Left cardiac atrium (tissue), 4 donors: Measurements from ENCODE around the gene G2E3. TPM values are rescaled to one million over a fixed set of nuclear protein-coding genes. Genes with fewer than 3 reads are reported as not detected.
A peak's percentile ranks its signal among the peaks of the same experiment; 100 is the strongest.
"Not testable (repeated sequence)": the region's sequence is repeated elsewhere in the genome, so short reads cannot be mapped to it uniquely, and the experiment has no call there.

Source experiments
- ATAC-seq, 2 donors: fragments of 200-7000 bp; cut with Tn5 transposase; one replicate each; pipeline ENCODE4 v1.9.1; 2020; ENCODE audit warnings: mild to moderate bottlenecking in 2 of 2, moderate library complexity in 2 of 2
- DNase-seq: peaks from one replicate; pipeline ENCODE4 v3.0.0-alpha.2; 2020
- intact Hi-C, 2 donors: fragments of 100-400 bp; cut with DNase I; formaldehyde crosslinking; loops; one replicate each; pipeline versions ENCODE4 v1.14.1 to v1.15.1; 2022 to 2023
- total RNA-seq, 2 donors: library from RNA; stranded (reverse); fragmentation: NEBNext Ultra II Directional; extraction: Animal tissue kit (Norgen Biotek cat#: 25700); gene quantifications; one replicate each; pipeline ENCODE4 v1.2.1, GENCODE V29; 2021
- donor health status: DM: no; HTN: yes; CAD: no.
- donor health status: DM: no; HTN: yes; CAD: no; lungs with severe emphysema.
- donor health status: DM: yes; HTN: yes; CAD: no.
- donor health status: Dilated cardiomyopathy.

G2E3 gene
- total RNA-seq, 2 donors from 2014 or later = 11.3 to 12.1 TPM

GRCh38 chr14:30632730-30633129 is 73.8 kb downstream of the G2E3 start:
- DNase-seq = no peak
- ATAC-seq = no peak
- intact Hi-C loops = no loop called here

- intact Hi-C loops = no loop called here
- no peak for ATAC-seq
- no peak for DNase-seq
These were observed 80.0 kb downstream of the G2E3 start for GRCh38 chr14:30638926-30639325.

DNA sequence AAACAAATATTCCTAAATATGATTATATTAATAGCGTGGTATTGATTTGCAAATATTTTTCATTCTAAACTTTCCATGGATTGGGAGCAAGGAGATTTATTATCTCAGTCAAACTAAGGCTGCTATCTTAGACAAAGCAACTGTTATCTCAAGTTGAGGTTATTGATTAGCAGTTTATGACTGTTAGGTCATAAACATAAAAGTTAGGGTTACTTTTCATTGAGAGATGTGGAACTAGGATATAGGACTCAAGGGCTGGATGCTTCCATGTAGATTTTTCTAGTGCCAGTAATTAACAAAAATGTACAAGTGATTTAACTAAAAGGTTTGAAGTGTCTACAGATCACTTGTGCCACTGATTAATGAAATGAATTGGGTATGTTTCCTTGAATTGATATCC is 82.2 kb downstream of the G2E3 start:
- intact Hi-C loops = no loop called here
- ATAC-seq (no peak), DNase-seq (no peak)

DNA sequence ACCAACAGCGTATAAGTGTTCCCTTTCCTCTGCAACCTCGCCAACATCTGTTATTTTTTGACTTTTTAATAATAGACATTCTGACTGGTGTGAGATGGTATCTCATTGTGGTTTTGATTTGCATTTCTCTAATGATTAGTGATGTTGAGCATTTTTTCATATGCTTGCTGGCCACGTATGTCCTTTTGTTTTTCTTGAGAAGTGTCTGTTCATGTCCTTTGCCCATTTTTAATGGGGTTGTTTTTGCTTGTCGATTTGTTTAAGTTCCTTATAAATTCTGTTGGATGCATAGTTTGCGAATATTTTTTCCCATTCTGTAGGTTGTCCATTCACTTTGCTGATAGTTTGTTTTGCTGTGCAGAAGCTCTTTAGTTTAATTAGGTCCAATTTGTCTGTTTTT is 85.5 kb downstream of the G2E3 start:
- intact Hi-C loops, DNase-seq, ATAC-seq: not testable (repeated sequence)

- DNase-seq (no peak), ATAC-seq (no peak)
These were observed 86.6 kb downstream of the G2E3 start for GRCh38 chr14:30645600-30645999.

DNA sequence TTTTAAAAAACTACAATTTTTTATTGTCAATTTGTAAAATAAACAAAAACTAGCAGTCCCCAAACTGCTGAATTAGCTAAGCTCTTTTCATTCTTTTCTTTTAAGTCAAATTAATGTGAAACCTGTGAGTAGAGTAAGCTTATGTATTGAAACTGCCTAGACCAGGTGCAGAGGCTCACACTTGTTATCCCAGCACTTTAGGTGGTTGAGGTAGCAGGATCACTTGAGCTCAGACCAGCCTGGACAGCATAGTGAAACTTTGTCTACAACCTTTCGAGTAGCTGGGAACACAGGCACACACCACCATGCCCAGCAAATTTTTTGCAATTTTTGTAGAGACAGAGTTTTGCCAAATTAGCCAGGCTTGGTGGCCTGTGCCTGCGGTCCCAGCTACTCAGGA is 89.5 kb downstream of the G2E3 start:
- DNase-seq = no peak
- no peak for ATAC-seq
- intact Hi-C loops = no loop called here

More at GRCh38 chr14:30645600-30645999, 86.6 kb downstream of the G2E3 start:
- intact Hi-C loops = no loop called here

DNA sequence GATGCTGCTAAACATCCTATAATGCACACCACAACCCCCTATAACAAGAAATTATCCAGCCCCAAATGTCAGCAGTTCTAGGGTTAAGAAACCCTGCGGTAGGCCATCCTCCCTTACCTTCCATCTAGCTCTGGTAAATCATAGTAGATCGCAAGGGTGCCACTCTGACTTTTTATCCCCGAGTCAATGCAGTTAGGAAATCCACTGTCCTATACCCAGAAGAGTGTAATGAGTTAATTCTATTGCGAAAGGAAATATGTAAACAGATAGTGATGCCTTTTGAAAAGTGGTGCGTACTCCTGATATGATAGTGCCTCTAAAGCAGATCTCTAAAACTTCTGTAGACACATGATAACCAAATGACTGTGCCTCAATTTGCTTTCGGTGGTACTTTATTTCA is 93.0 kb downstream of the G2E3 start:
- ATAC-seq (no peak), DNase-seq (no peak)
- intact Hi-C loops = loop anchor here in 1 of 2 donors (10.0 kb wide), 1 partner anchor 253 kb away; no protein-coding TSS in a partner anchor

- ATAC-seq = no peak
- no peak for DNase-seq
- intact Hi-C loops = loop anchor here in 1 of 2 donors (10.0 kb wide), 1 partner anchor 250 kb away; no protein-coding TSS in a partner anchor
These were observed 96.2 kb downstream of the G2E3 start for GRCh38 chr14:30655124-30655523.

- intact Hi-C loops = loop anchor here in 1 of 2 donors (10.0 kb wide), 1 partner anchor 249 kb away; no protein-coding TSS in a partner anchor
- ATAC-seq = no peak
These were observed 96.7 kb downstream of the G2E3 start for GRCh38 chr14:30655658-30656057.

GRCh38 chr14:30656190-30656632 is 97.3 kb downstream of the G2E3 start:
- DNase-seq = peak; percentile 24
- intact Hi-C loops = loop anchor here in 1 of 2 donors (10.0 kb wide), 1 partner anchor 249 kb away; no protein-coding TSS in a partner anchor
- ATAC-seq = peak in 1 of 2 donors; percentile 47

More at GRCh38 chr14:30655658-30656057, 96.7 kb downstream of the G2E3 start:
- no peak for DNase-seq

GRCh38 chr14:30657050-30657449 is 98.1 kb downstream of the G2E3 start:
- intact Hi-C loops = loop anchor here in 1 of 2 donors (10.0 kb wide), 1 partner anchor 248 kb away; no protein-coding TSS in a partner anchor
- ATAC-seq = peak in 1 of 2 donors; percentile 19

DNA sequence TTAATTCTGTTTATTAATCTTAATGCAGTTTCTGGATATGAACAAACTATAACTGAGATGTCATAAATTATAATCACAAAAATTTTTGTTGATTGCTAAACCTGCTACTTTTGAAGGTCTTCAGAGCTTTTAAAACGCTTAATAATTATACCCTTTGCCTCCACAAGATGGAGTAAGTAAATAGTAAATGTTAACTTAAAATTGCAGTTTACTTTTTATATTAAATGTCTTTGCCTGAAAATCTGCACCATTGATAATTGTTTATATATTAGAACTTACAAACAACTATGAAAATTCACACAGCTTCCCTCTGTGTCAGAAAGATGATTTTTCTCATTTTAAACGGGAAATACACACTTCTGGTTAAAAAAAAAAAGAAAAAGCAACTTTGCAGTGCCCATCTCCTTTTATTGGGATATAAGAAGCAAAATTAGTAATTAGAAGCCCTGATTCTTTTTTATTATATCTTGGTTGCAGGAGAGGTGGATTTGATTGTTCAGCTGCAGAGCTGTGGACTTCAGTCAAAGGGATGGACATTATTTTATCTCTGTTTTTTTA is 98.7 kb downstream of the G2E3 start:
- ATAC-seq = no peak
- intact Hi-C loops = loop anchor here in 1 of 2 donors (10.0 kb wide), 1 partner anchor 247 kb away; no protein-coding TSS in a partner anchor
- DNase-seq = no peak

More at GRCh38 chr14:30657050-30657449, 98.1 kb downstream of the G2E3 start:
- DNase-seq = no peak

DNA sequence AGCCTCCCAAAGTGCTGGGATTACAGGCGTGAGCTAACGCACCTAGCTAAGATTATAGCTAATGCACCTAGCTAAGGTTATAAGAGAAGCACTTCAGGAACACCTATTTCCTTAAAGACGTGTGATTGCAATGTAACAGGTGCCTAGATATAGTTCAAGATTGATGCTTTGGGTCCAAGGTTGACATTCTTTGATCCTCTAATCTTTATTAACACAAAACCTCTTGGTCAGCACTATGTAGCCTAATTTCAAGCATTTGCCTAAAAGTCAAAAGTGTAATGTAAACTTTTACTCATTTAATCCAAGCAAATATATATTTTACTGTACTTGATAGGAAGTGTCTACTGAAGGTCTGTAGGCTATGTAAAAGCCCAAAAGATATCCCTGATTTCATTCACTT is 99.7 kb downstream of the G2E3 start:
- ATAC-seq = no peak
- no peak for DNase-seq
- intact Hi-C loops = loop anchor here in 1 of 2 donors (10.0 kb wide), 1 partner anchor 246 kb away; no protein-coding TSS in a partner anchor

GRCh38 chr14:30669594-30669993 is 110.6 kb downstream of the G2E3 start:
- DNase-seq = no peak
- intact Hi-C loops = no loop called here
- no peak for ATAC-seq

Other genes with a start within 250 kb of the G2E3 start
- 10 to 100 TPM; 42.4 to 52.8 TPM for gene SCFD1, start 63.2 kb downstream of the G2E3 start, total RNA-seq